ENCODE data around the gene CAMK1G.

CAMK1G gene

GRCh38 chr1:209634005-209634737 is 50.7 kb downstream of the CAMK1G start:
- no peaks in the 10 kb centered on the region for H3K9me3 ChIP-seq
- H3K4me3 ChIP-seq (ENCODE audit: low read depth in 1 of 2, low read length in 1 of 2), result peak overlapping the region in 1 of 2 experiments; percentile 11
- H3K27ac ChIP-seq, result peak overlapping the region; percentile 85
- TF ChIP-seq CTCF (IDR thresholded peaks at IDR 0.05), result no peak
- peaks cover 25 to 30% of the 10 kb centered on the region in 2 experiments for H3K4me1 ChIP-seq (ENCODE audit: control insufficient read depth in 1 of 2, insufficient read depth in 1 of 2, low read depth in 1 of 2, low read length in 1 of 2)
- no peaks in the 10 kb centered on the region for H3K36me3 ChIP-seq
- H3K27me3 ChIP-seq, result peaks cover 45% of the 10 kb centered on the region

DNA sequence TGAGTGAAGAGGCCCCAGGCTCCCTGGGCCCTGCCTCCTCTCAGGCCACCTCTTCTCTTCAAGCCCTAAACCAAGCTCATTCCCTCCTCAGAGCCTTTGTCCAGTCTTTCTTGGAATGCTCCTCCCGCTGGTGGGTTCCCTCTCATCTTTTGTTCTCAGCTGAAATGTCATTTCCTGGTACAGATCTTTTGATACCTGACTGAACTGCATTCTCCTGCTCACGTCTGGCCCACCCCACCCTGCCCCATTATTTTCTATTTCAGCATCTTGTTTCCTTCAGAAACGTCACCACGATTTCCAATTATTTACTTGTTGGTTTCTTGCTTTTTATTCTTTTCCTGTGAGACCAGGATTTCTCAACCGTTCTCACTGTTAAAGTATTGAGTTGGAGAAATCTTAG is 52.3 kb downstream of the CAMK1G start:
- no peaks in the 10 kb centered on the region for H3K9me3 ChIP-seq
- no peak for TF ChIP-seq CTCF (IDR thresholded peaks at IDR 0.05)
- H3K4me1 ChIP-seq (ENCODE audit: control insufficient read depth in 1 of 2, insufficient read depth in 1 of 2, low read depth in 1 of 2, low read length in 1 of 2), result peaks cover 25 to 30% of the 10 kb centered on the region in 2 experiments
- H3K27ac ChIP-seq, result no peak overlapping the region
- no peak overlapping the region for H3K4me3 ChIP-seq (ENCODE audit: low read depth in 1 of 2, low read length in 1 of 2)
- H3K27me3 ChIP-seq, result peaks cover 34% of the 10 kb centered on the region
- H3K36me3 ChIP-seq, result no peaks in the 10 kb centered on the region

GRCh38 chr1:209641832-209642172 is 58.3 kb downstream of the CAMK1G start:
- H3K27ac ChIP-seq, result no peak overlapping the region
- H3K9me3 ChIP-seq, result no peaks in the 10 kb centered on the region
- H3K27me3 ChIP-seq, result peaks cover 69% of the 10 kb centered on the region
- no peak for TF ChIP-seq CTCF (IDR thresholded peaks at IDR 0.05)
- H3K4me3 ChIP-seq (ENCODE audit: low read depth in 1 of 2, low read length in 1 of 2), result no peak overlapping the region
- H3K36me3 ChIP-seq, result no peaks in the 10 kb centered on the region
- H3K4me1 ChIP-seq (ENCODE audit: control insufficient read depth in 1 of 2, insufficient read depth in 1 of 2, low read depth in 1 of 2, low read length in 1 of 2), result peaks cover 0 to under 1% of the 10 kb centered on the region in 2 experiments

DNA sequence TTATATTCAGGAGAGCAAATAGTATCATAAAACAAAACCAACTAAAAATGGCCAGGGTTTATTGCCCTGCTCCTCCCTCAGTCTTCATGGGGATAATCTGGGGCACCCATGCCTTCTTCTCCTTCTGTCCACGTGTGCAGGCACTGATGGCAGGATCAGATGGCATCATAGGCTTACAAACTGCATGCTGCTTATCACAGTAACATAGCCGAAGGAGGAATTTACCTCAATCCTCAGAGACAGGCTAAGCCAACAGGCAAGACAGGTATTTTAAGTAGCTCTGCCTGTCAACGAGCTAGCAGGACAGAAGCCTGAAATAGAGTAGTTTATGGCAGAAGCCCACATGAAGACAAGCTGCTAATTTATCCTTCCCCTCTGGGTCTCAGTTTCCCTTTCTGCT is 59.3 kb downstream of the CAMK1G start:
- no peak overlapping the region for H3K4me3 ChIP-seq (ENCODE audit: low read depth in 1 of 2, low read length in 1 of 2)
- TF ChIP-seq CTCF (IDR thresholded peaks at IDR 0.05), result no peak
- H3K27me3 ChIP-seq, result peaks cover 70% of the 10 kb centered on the region
- no peak overlapping the region for H3K27ac ChIP-seq
- no peaks in the 10 kb centered on the region for H3K9me3 ChIP-seq
- H3K36me3 ChIP-seq, result no peaks in the 10 kb centered on the region
- peaks cover 5 to 7% of the 10 kb centered on the region in 2 experiments for H3K4me1 ChIP-seq (ENCODE audit: control insufficient read depth in 1 of 2, insufficient read depth in 1 of 2, low read depth in 1 of 2, low read length in 1 of 2)

- Histone ChIP-seq H3K9me3 (no peaks in the 10 kb centered on the region), H3K27ac (no peak overlapping the region), H3K4me1 (ENCODE audit: control insufficient read depth in 1 of 2, insufficient read depth in 1 of 2, low read depth in 1 of 2, low read length in 1 of 2) (peaks cover 10% of the 10 kb centered on the region in 2 experiments), H3K4me3 (ENCODE audit: low read depth in 1 of 2, low read length in 1 of 2) (no peak overlapping the region), H3K36me3 (no peaks in the 10 kb centered on the region), H3K27me3 (peaks cover 66% of the 10 kb centered on the region)
- TF ChIP-seq CTCF (IDR thresholded peaks at IDR 0.05), result no peak
Measured at GRCh38 chr1:209643285-209644020, 59.9 kb downstream of the CAMK1G start.
